ENCODE data around the gene SYNJ2. TPM values are rescaled to one million over a fixed set of nuclear protein-coding genes. Genes with fewer than 3 reads are reported as not detected.

SYNJ2 gene
- total and polyA plus RNA-seq, 2 of the 4 experiments (the other 2 are of a cell fraction), result 40.8 to 45.2 TPM

DNA sequence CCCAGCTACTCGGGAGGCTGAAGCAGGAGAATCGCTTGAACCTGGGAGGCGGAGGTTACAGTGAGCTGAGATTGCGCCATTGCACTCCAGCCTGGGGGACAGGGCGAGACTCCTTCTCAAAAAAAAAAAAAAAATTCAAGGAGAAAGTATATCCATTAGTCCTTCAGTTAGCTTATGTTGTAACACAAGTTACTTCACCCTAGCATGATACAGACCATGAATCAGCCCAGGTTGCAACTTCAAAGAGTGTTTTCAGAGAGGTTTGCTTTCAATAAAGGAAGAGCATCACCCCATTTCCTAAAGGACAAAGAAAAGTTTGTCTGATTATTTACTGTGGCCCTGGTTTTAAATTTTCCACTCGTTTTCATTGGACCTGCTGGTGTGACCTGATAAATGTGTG is 113.4 kb downstream of the SYNJ2 start:
- Histone ChIP-seq H3K18ac (ENCODE audit: low read depth, low read length) (no peak overlapping the region), H2BK120ac (ENCODE audit: low read depth, low read length) (no peak overlapping the region), H3K79me1 (ENCODE audit: low read depth in 1 of 2, low read length in 2 of 2) (peaks cover 8 to 14% of the 10 kb centered on the region in 2 experiments), H3K36me3 (ENCODE audit: control insufficient read depth, insufficient read depth, low read length) (peaks cover 40% of the 10 kb centered on the region), H2AK9ac (replicated peaks; ENCODE audit: low read depth, low read length, poor library complexity) (no peak overlapping the region), H3K4me3 (ENCODE audit: insufficient read depth, low read depth, low read length) (no peak overlapping the region), H3K9me1 (ENCODE audit: insufficient read depth, low read length) (no peaks in the 10 kb centered on the region), H2BK20ac (ENCODE audit: low read depth, low read length) (no peak overlapping the region), H3K9me3 (ENCODE audit: control insufficient read depth, insufficient read depth, low read length) (no peaks in the 10 kb centered on the region), H3K56ac (ENCODE audit: extremely low read depth, insufficient read depth, low read length) (no peak overlapping the region), H3K14ac (replicated peaks; ENCODE audit: low read depth, low read length) (no peak overlapping the region), H3K27ac (ENCODE audit: insufficient read depth, low read length) (no peak overlapping the region), H2AFZ (replicated peaks; ENCODE audit: low read length, poor library complexity) (no peak overlapping the region), H2BK15ac (ENCODE audit: low read depth, low read length) (no peak overlapping the region), H4K8ac (ENCODE audit: low read depth in 2 of 2, low read length in 2 of 2) (no peak overlapping the region), H2AK5ac (ENCODE audit: low read depth, low read length) (no peak overlapping the region), H3K27me3 (ENCODE audit: control insufficient read depth, insufficient read depth, low read length) (no peaks in the 10 kb centered on the region), H4K5ac (ENCODE audit: low read depth, low read length) (no peak overlapping the region), H3K9ac (ENCODE audit: low read depth, low read length) (no peak overlapping the region), H3K4me1 (ENCODE audit: control insufficient read depth, insufficient read depth, low read length) (no peaks in the 10 kb centered on the region), H3K23ac (ENCODE audit: low read depth, low read length) (no peak overlapping the region), H2BK5ac (ENCODE audit: low read depth, low read length, poor library complexity, severe bottlenecking) (no peak overlapping the region), H3K4me2 (ENCODE audit: low read depth, low read length) (no peak overlapping the region), H4K20me1 (ENCODE audit: insufficient read depth, low read length) (no peaks in the 10 kb centered on the region), H4K91ac (ENCODE audit: insufficient read depth, low read depth, low read length) (no peak overlapping the region), H3K4ac (ENCODE audit: low read depth, low read length) (no peak overlapping the region)
- no peak for TF ChIP-seq MAFK (IDR thresholded peaks at IDR 0.05; ENCODE audit: low read depth, low read length)
- no peak for TF ChIP-seq CHD1 (IDR thresholded peaks at IDR 0.05; ENCODE audit: low read depth, low read length)
- TF ChIP-seq MAZ (IDR thresholded peaks at IDR 0.05; ENCODE audit: borderline replicate concordance, low read depth, low read length), result no peak
- no peak for TF ChIP-seq FOS (IDR thresholded peaks at IDR 0.05; ENCODE audit: low read depth, low read length)
- no peak for TF ChIP-seq POLR2A (IDR thresholded peaks at IDR 0.05; ENCODE audit: low read depth, low read length)
- no peak for TF ChIP-seq MXI1 (IDR thresholded peaks at IDR 0.05; ENCODE audit: borderline replicate concordance, low read depth, low read length)
- TF ChIP-seq BHLHE40 (IDR thresholded peaks at IDR 0.05; ENCODE audit: low read depth, low read length), result no peak
- TF ChIP-seq NFE2L2 (IDR thresholded peaks at IDR 0.05; ENCODE audit: low read depth, low read length), result no peak
- no peak for TF ChIP-seq CEBPB (IDR thresholded peaks at IDR 0.05; ENCODE audit: low read depth, low read length)
- TF ChIP-seq, protein P1, sequence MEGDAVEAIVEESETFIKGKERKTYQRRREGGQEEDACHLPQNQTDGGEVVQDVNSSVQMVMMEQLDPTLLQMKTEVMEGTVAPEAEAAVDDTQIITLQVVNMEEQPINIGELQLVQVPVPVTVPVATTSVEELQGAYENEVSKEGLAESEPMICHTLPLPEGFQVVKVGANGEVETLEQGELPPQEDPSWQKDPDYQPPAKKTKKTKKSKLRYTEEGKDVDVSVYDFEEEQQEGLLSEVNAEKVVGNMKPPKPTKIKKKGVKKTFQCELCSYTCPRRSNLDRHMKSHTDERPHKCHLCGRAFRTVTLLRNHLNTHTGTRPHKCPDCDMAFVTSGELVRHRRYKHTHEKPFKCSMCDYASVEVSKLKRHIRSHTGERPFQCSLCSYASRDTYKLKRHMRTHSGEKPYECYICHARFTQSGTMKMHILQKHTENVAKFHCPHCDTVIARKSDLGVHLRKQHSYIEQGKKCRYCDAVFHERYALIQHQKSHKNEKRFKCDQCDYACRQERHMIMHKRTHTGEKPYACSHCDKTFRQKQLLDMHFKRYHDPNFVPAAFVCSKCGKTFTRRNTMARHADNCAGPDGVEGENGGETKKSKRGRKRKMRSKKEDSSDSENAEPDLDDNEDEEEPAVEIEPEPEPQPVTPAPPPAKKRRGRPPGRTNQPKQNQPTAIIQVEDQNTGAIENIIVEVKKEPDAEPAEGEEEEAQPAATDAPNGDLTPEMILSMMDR (conservative IDR thresholded peaks at IDR 0.05; ENCODE audit: low read depth, low read length), result no peak
- TF ChIP-seq SMC3 (IDR thresholded peaks at IDR 0.05; ENCODE audit: low read depth, low read length), result no peak
- TF ChIP-seq, protein P2, sequence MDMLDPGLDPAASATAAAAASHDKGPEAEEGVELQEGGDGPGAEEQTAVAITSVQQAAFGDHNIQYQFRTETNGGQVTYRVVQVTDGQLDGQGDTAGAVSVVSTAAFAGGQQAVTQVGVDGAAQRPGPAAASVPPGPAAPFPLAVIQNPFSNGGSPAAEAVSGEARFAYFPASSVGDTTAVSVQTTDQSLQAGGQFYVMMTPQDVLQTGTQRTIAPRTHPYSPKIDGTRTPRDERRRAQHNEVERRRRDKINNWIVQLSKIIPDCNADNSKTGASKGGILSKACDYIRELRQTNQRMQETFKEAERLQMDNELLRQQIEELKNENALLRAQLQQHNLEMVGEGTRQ (IDR thresholded peaks at IDR 0.05; ENCODE audit: low read depth, low read length), result no peak
- TF ChIP-seq, protein P3, sequence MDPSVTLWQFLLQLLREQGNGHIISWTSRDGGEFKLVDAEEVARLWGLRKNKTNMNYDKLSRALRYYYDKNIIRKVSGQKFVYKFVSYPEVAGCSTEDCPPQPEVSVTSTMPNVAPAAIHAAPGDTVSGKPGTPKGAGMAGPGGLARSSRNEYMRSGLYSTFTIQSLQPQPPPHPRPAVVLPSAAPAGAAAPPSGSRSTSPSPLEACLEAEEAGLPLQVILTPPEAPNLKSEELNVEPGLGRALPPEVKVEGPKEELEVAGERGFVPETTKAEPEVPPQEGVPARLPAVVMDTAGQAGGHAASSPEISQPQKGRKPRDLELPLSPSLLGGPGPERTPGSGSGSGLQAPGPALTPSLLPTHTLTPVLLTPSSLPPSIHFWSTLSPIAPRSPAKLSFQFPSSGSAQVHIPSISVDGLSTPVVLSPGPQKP (IDR thresholded peaks at IDR 0.05; ENCODE audit: borderline replicate concordance, low read depth, low read length), result no peak
- no peak for TF ChIP-seq RAD21 (IDR thresholded peaks at IDR 0.05; ENCODE audit: low read length)
- TF ChIP-seq RFX5 (IDR thresholded peaks at IDR 0.05; ENCODE audit: low read depth, low read length), result no peak
- WGBS, 2 experiments (ENCODE audit: extremely low coverage in 2 of 2, insufficient read length in 1 of 2), result no CpG with 5 or more reads among the region's 6 CpGs
- in situ Hi-C loops (cut with MboI; ENCODE audit: low sequenced_read_pairs), result no loop called here
- no peak for ATAC-seq (ENCODE audit: low read depth)
- no peak for DNase-seq
- intact Hi-C loops (cut with micrococcal nuclease), result no loop called here
- ChIA-PET POLR2A (ENCODE audit: unreplicated experiment) (no interaction called here), CTCF (no interaction called here)
- dilution Hi-C loops (cut with HindIII; ENCODE audit: low sequenced_read_pairs, unreplicated experiment), result no loop called here
- no TSS peak for BruUV-seq (replicated peaks)
